GM12878 (cell line): ENCODE results near the gene DKKL1. TPM values are rescaled to one million over a fixed set of nuclear protein-coding genes. Genes with fewer than 3 reads are reported as not detected.

ENCODE experiments used
- BCLAF1 ChIP-seq: fragments of 450-650 bp; IDR thresholded peaks from 2 replicates; pipeline ENCODE4 v1.6.1; 2017; ENCODE audit warnings: antibody characterized with exemption, mild to moderate bottlenecking, moderate library complexity
- BHLHE40 ChIP-seq, 2 experiments: fragments of 450-650 bp in 1 of 2; IDR thresholded peaks; 2 replicates each; pipeline ENCODE4 v1.6.1; 2011 to 2017; ENCODE audit warnings: low read depth in 2 of 2, borderline replicate concordance in 1 of 2, improper control_type of control experiment in 1 of 2, low read length in 1 of 2, mild to moderate bottlenecking in 1 of 2
- CEBPZ ChIP-seq: fragments of 150-350 bp; IDR thresholded peaks from 2 replicates; pipeline ENCODE4 v1.6.1; 2016; ENCODE audit warnings: low read depth, low read length
- ELK1 ChIP-seq: IDR thresholded peaks from 2 replicates; pipeline ENCODE4 v1.6.1; 2012; ENCODE audit warnings: low read depth, low read length, improper control_type of control experiment
- HDAC6 ChIP-seq: fragments of 200-600 bp; sonication (generic); IDR thresholded peaks from one replicate; pipeline ENCODE4 v1.8.0; 2017; ENCODE audit warnings: antibody characterized with exemption; ENCODE audit not compliant: unreplicated experiment
- HSF1 ChIP-seq: fragments of 150-350 bp; IDR thresholded peaks from 2 replicates; pipeline ENCODE4 v1.6.1; 2014; ENCODE audit warnings: mild to moderate bottlenecking, low read depth, low read length
- IRF5 ChIP-seq: fragments of 450-650 bp; IDR thresholded peaks from 2 replicates; pipeline ENCODE4 v1.6.1; 2017; ENCODE audit warnings: borderline replicate concordance
- MLLT1 ChIP-seq: fragments of 450-650 bp; IDR thresholded peaks from 2 replicates; pipeline ENCODE4 v1.6.1; 2016; ENCODE audit warnings: mild to moderate bottlenecking
- RELA ChIP-seq: fragments of 450-650 bp; IDR thresholded peaks from 2 replicates; pipeline ENCODE4 v1.8.0; 2014; ENCODE audit warnings: borderline replicate concordance; ENCODE audit not compliant: partially characterized antibody
- SIN3A ChIP-seq: IDR thresholded peaks from 2 replicates; pipeline ENCODE4 v1.6.1; 2012; ENCODE audit warnings: low read depth, low read length, improper control_type of control experiment
- SUZ12 ChIP-seq: fragments of 200-600 bp; sonication (generic); IDR thresholded peaks from one replicate; pipeline ENCODE4 v1.6.1; 2018; ENCODE audit warnings: antibody characterized with exemption, mild to moderate bottlenecking; ENCODE audit not compliant: unreplicated experiment
- USF2 ChIP-seq: IDR thresholded peaks from 2 replicates; pipeline ENCODE4 v1.6.1; 2011; ENCODE audit warnings: low read depth, low read length, improper control_type of control experiment, borderline replicate concordance
- polyA plus RNA-seq, 11 experiments: library from polyadenylated mRNA; depleted of rRNA in 4 of 11; unstranded in 6 of 11; stranded (reverse) in 5 of 11; fragments of >200 nt; fragmentation: Nextera tagmentation in 4 of 11; fragmentation: Illumina TruSeq in 1 of 11; extraction: Ambion mirVana in 4 of 11; extraction: Trizol in 1 of 11; gene quantifications; 1 replicate in 1 of 11; 2 replicates in 10 of 11; pipeline versions ENCODE4 v1.2.1 to v1.2.3, GENCODE V29; 2011 to 2016; ENCODE audit warnings: inconsistent platforms in 2 of 11, missing spikeins in 2 of 11, low read depth in 1 of 11
- total RNA-seq, 4 experiments: library from RNA; depleted of rRNA in 3 of 4; stranded (reverse); fragments of >200 nt in 3 of 4; fragmentation: Illumina TruSeq in 1 of 4; extraction: Trizol in 1 of 4; gene quantifications; 2 replicates each; pipeline versions ENCODE4 v1.2.1 to v1.2.3, GENCODE V29; 2013 to 2021

The DKKL1 gene
- total and polyA plus RNA-seq, 10 of the 15 experiments (the other 5 are each of a cell fraction or from before 2014, with no cell fraction given): not detected

- no peak for TF ChIP-seq HDAC6
- no peak for TF ChIP-seq SUZ12
- no peak for TF ChIP-seq CEBPZ
- 0 out of 2 replicates have a peak, but pooled peaks have one; percentile 2 for TF ChIP-seq ELK1
- no peak for TF ChIP-seq HSF1
- TF ChIP-seq IRF5: peak; percentile 57; the same call in 1 of the 2 replicates
- TF ChIP-seq RELA: peak; percentile 41
- TF ChIP-seq MLLT1: peak; percentile 87
- no peak for TF ChIP-seq USF2
- TF ChIP-seq BCLAF1: no peak
- TF ChIP-seq SIN3A: no peak
- TF ChIP-seq BHLHE40 (IDR thresholded peaks at IDR 0.05; ENCODE audit: borderline replicate concordance in 1 of 2, low read depth in 2 of 2, low read length in 1 of 2): peak; percentile 71 to 91; a peak in 3 of 4 replicates
Observed at GRCh38 chr19:49415102-49415809, 51.6 kb downstream of the DKKL1 start (continued).
